Muscle layer of duodenum (tissue), 2 donors: ENCODE measurements around the gene LYPD5.

ENCODE experiments used
- H3K27ac ChIP-seq: one replicate; pipeline ENCODE4 v1.7.0; 2013; ENCODE audit warnings: mild to moderate bottlenecking, low read length
- H3K27me3 ChIP-seq: one replicate; pipeline ENCODE4 v1.7.0; 2013; ENCODE audit warnings: low read depth, mild to moderate bottlenecking, control low read depth, low read length
- H3K36me3 ChIP-seq, 2 donors: one replicate each; pipeline ENCODE4 v1.7.0; 2013; ENCODE audit warnings: low read length in 2 of 2, control low read depth in 1 of 2, mild to moderate bottlenecking in 1 of 2; ENCODE audit not compliant: insufficient read depth in 2 of 2, control insufficient read depth in 1 of 2
- H3K4me1 ChIP-seq, 2 donors: one replicate each; pipeline ENCODE4 v1.7.0; 2013; ENCODE audit warnings: low read length in 2 of 2, mild to moderate bottlenecking in 2 of 2, control low read depth in 1 of 2, moderate library complexity in 1 of 2; ENCODE audit not compliant: insufficient read depth in 2 of 2, control insufficient read depth in 1 of 2
- H3K4me3 ChIP-seq, 2 donors: one replicate each; pipeline ENCODE4 v1.7.0; 2013; ENCODE audit warnings: low read length in 2 of 2, low read depth in 1 of 2, mild to moderate bottlenecking in 1 of 2
- H3K9me3 ChIP-seq, 2 donors: one replicate each; pipeline ENCODE4 v1.7.0; 2013; ENCODE audit warnings: low read length in 2 of 2, control low read depth in 1 of 2, mild to moderate bottlenecking in 1 of 2; ENCODE audit not compliant: control insufficient read depth in 1 of 2
- donor health status: healthy.

Gene LYPD5

GRCh38 chr19:43804432-43804831, 2.2 kb upstream of the LYPD5 start:
- H3K27ac ChIP-seq = no peak overlapping the region
- H3K4me3 ChIP-seq = no peak overlapping the region
- H3K4me1 ChIP-seq = peaks cover 0 to 9% of the 10 kb centered on the region in 2 donors
- H3K27me3 ChIP-seq = no peaks in the 10 kb centered on the region
- no peaks in the 10 kb centered on the region for H3K36me3 ChIP-seq
- H3K9me3 ChIP-seq = no peaks in the 10 kb centered on the region

GRCh38 chr19:43799502-43800142, 2.6 kb downstream of the LYPD5 start:
- peaks cover 0 to 7% of the 10 kb centered on the region in 2 donors for H3K9me3 ChIP-seq
- H3K4me3 ChIP-seq = peak overlapping the region in 1 of 2 donors; percentile 76
- no peaks in the 10 kb centered on the region for H3K27me3 ChIP-seq
- H3K27ac ChIP-seq = no peak overlapping the region
- peaks cover 0 to 8% of the 10 kb centered on the region in 2 donors for H3K4me1 ChIP-seq
- H3K36me3 ChIP-seq = no peaks in the 10 kb centered on the region

GRCh38 chr19:43798546-43799409, 3.5 kb downstream of the LYPD5 start:
- Histone ChIP-seq H3K27me3 (no peaks in the 10 kb centered on the region), H3K9me3 (peaks cover 0 to 7% of the 10 kb centered on the region in 2 donors), H3K4me3 (peak overlapping the region; percentile 59 to 76), H3K27ac (no peak overlapping the region), H3K36me3 (no peaks in the 10 kb centered on the region), H3K4me1 (peaks cover 0 to 8% of the 10 kb centered on the region in 2 donors)

- Histone ChIP-seq H3K36me3 (no peaks in the 10 kb centered on the region), H3K9me3 (peaks cover 0 to 7% of the 10 kb centered on the region in 2 donors), H3K27me3 (no peaks in the 10 kb centered on the region), H3K4me3 (peak overlapping the region; percentile 59 to 76), H3K27ac (no peak overlapping the region), H3K4me1 (peaks cover 0 to 8% of the 10 kb centered on the region in 2 donors)
Observed at GRCh38 chr19:43798026-43798545, 4.2 kb downstream of the LYPD5 start.

- H3K36me3 ChIP-seq = no peaks in the 10 kb centered on the region
- H3K4me3 ChIP-seq = no peak overlapping the region
Observed at GRCh38 chr19:43797556-43797955, 4.7 kb downstream of the LYPD5 start.

GRCh38 chr19:43797118-43797517, 5.1 kb downstream of the LYPD5 start:
- H3K27ac ChIP-seq = no peak overlapping the region
- H3K4me3 ChIP-seq = no peak overlapping the region
- peaks cover 0 to 7% of the 10 kb centered on the region in 2 donors for H3K9me3 ChIP-seq
- no peaks in the 10 kb centered on the region for H3K27me3 ChIP-seq
- peaks cover 0 to 8% of the 10 kb centered on the region in 2 donors for H3K4me1 ChIP-seq
- H3K36me3 ChIP-seq = no peaks in the 10 kb centered on the region

More at GRCh38 chr19:43797556-43797955, 4.7 kb downstream of the LYPD5 start:
- Histone ChIP-seq H3K27me3 (no peaks in the 10 kb centered on the region), H3K27ac (no peak overlapping the region), H3K4me1 (peaks cover 0 to 8% of the 10 kb centered on the region in 2 donors), H3K9me3 (peaks cover 0 to 7% of the 10 kb centered on the region in 2 donors)

GRCh38 chr19:43790587-43790986, 11.7 kb downstream of the LYPD5 start:
- Histone ChIP-seq H3K4me3 (no peak overlapping the region), H3K27ac (no peak overlapping the region), H3K27me3 (no peaks in the 10 kb centered on the region)

GRCh38 chr19:43789029-43789428, 13.2 kb downstream of the LYPD5 start:
- H3K4me1 ChIP-seq = peaks cover 4 to 9% of the 10 kb centered on the region in 2 donors
- H3K27ac ChIP-seq = no peak overlapping the region
- no peaks in the 10 kb centered on the region for H3K27me3 ChIP-seq
- no peaks in the 10 kb centered on the region for H3K36me3 ChIP-seq
- no peak overlapping the region for H3K4me3 ChIP-seq
- no peaks in the 10 kb centered on the region for H3K9me3 ChIP-seq

More at GRCh38 chr19:43790587-43790986, 11.7 kb downstream of the LYPD5 start:
- H3K9me3 ChIP-seq = peaks cover 0 to under 1% of the 10 kb centered on the region in 2 donors
- no peaks in the 10 kb centered on the region for H3K36me3 ChIP-seq
- no peaks in the 10 kb centered on the region for H3K4me1 ChIP-seq

GRCh38 chr19:43786665-43787064, 15.6 kb downstream of the LYPD5 start:
- Histone ChIP-seq H3K27me3 (no peaks in the 10 kb centered on the region), H3K9me3 (no peaks in the 10 kb centered on the region), H3K27ac (no peak overlapping the region), H3K4me3 (no peak overlapping the region), H3K36me3 (no peaks in the 10 kb centered on the region), H3K4me1 (peaks cover 5 to 9% of the 10 kb centered on the region in 2 donors)

- Histone ChIP-seq H3K9me3 (no peaks in the 10 kb centered on the region), H3K4me1 (peaks cover 5 to 9% of the 10 kb centered on the region in 2 donors), H3K27ac (no peak overlapping the region), H3K36me3 (no peaks in the 10 kb centered on the region), H3K4me3 (no peak overlapping the region), H3K27me3 (no peaks in the 10 kb centered on the region)
Observed at GRCh38 chr19:43784981-43785808, 17.1 kb downstream of the LYPD5 start.
